Measurements from ENCODE around the gene FER. TPM values are rescaled to one million over a fixed set of nuclear protein-coding genes. Genes with fewer than 3 reads are reported as not detected.

FER gene
- total and polyA plus RNA-seq, 2 of the 8 experiments (the other 6 are each of a cell fraction or from before 2014, with no cell fraction given), result 1.3 to 15.8 TPM

- TF ChIP-seq CHD7 (IDR thresholded peaks at IDR 0.05; ENCODE audit: insufficient replicate concordance, low read length) (no peak), KDM1A (IDR thresholded peaks at IDR 0.05; ENCODE audit: borderline replicate concordance, low read length) (no peak), ASH2L (IDR thresholded peaks at IDR 0.05; ENCODE audit: low read length) (no peak), FOSL1 (IDR thresholded peaks at IDR 0.05; ENCODE audit: insufficient read depth, low read depth, low read length) (no peak), EP300 (IDR thresholded peaks at IDR 0.05; ENCODE audit: borderline replicate concordance in 1 of 2, low read depth in 2 of 2, low read length in 2 of 2) (no peak), RFX5 (IDR thresholded peaks at IDR 0.05; ENCODE audit: borderline replicate concordance, low read depth, low read length) (no peak), MAX (IDR thresholded peaks at IDR 0.05) (no peak), SIN3A (conservative IDR thresholded peaks at IDR 0.05 in 1 of 2, IDR thresholded peaks at IDR 0.05 in 1 of 2; ENCODE audit: low read depth in 1 of 2, low read length in 2 of 2) (no peak), E2F6 (IDR thresholded peaks at IDR 0.05) (no peak), SRF (IDR thresholded peaks at IDR 0.05; ENCODE audit: low read depth, low read length) (no peak)
Measured at GRCh38 chr5:108793207-108793606, 45.5 kb downstream of the FER start (continued).
